Mesendoderm (in vitro differentiated cells): ENCODE data around the gene RHOT2.
A peak's percentile ranks its signal among the peaks of the same experiment; 100 is the strongest.

ENCODE experiments used
- DNase-seq: peaks from one replicate; pipeline ENCODE4 v3.0.0; 2013
- H2AK5ac ChIP-seq: 2 replicates; pipeline ENCODE4 v1.6.1; 2013; ENCODE audit warnings: low read length, inconsistent platforms
- H2BK120ac ChIP-seq: 2 replicates; pipeline ENCODE4 v1.6.1; 2013; ENCODE audit warnings: low read depth, mild to moderate bottlenecking, low read length, moderate library complexity, mixed read lengths
- H2BK15ac ChIP-seq: replicated peaks from 2 replicates; pipeline ENCODE4 v1.6.1; 2013; ENCODE audit warnings: low read depth, mild to moderate bottlenecking, moderate library complexity
- H2BK5ac ChIP-seq: 2 replicates; pipeline ENCODE4 v1.6.1; 2013; ENCODE audit warnings: low read length, inconsistent platforms
- H3K18ac ChIP-seq: 2 replicates; pipeline ENCODE4 v1.6.1; 2013; ENCODE audit warnings: mild to moderate bottlenecking, low read length, mixed read lengths
- H3K23ac ChIP-seq: one replicate; pipeline ENCODE4 v1.6.1; 2013; ENCODE audit warnings: low read length
- H3K27ac ChIP-seq: 2 replicates; pipeline ENCODE4 v1.5.1; 2013; ENCODE audit warnings: low read depth, mild to moderate bottlenecking, inconsistent platforms, low read length, moderate library complexity
- H3K27me3 ChIP-seq: 2 replicates; pipeline ENCODE4 v1.6.1; 2013; ENCODE audit warnings: low read length, control low read depth, mild to moderate bottlenecking, inconsistent platforms; ENCODE audit not compliant: insufficient read depth, poor library complexity
- H3K36me3 ChIP-seq: 2 replicates; pipeline ENCODE4 v1.6.1; 2013; ENCODE audit warnings: low read length, inconsistent platforms; ENCODE audit not compliant: control insufficient read depth, insufficient read depth
- H3K4ac ChIP-seq: one replicate; pipeline ENCODE4 v1.6.1; 2013; ENCODE audit warnings: low read depth, mild to moderate bottlenecking, low read length, moderate library complexity
- H3K4me1 ChIP-seq: 2 replicates; pipeline ENCODE4 v1.6.1; 2013; ENCODE audit warnings: low read depth, low read length, inconsistent platforms; ENCODE audit not compliant: control insufficient read depth
- H3K4me2 ChIP-seq: 2 replicates; pipeline ENCODE4 v1.6.1; 2013; ENCODE audit warnings: low read length
- H3K4me3 ChIP-seq: 2 replicates; pipeline ENCODE4 v1.5.1; 2013; ENCODE audit warnings: mild to moderate bottlenecking, low read length
- H3K56ac ChIP-seq: one replicate; pipeline ENCODE4 v1.6.1; 2013; ENCODE audit warnings: low read length
- H3K79me1 ChIP-seq: 2 replicates; pipeline ENCODE4 v1.6.1; 2013; ENCODE audit warnings: low read length, inconsistent platforms
- H3K79me2 ChIP-seq: 2 replicates; pipeline ENCODE4 v1.6.1; 2013; ENCODE audit warnings: mild to moderate bottlenecking, low read length; ENCODE audit not compliant: control insufficient read depth, insufficient read depth
- H3K9ac ChIP-seq: 2 replicates; pipeline ENCODE4 v1.6.1; 2013; ENCODE audit warnings: low read length, inconsistent platforms
- H4K5ac ChIP-seq: one replicate; pipeline ENCODE4 v1.6.1; 2013; ENCODE audit warnings: low read length
- H4K8ac ChIP-seq: one replicate; pipeline ENCODE4 v1.6.1; 2013; ENCODE audit warnings: low read depth, mild to moderate bottlenecking, control low read depth, low read length, moderate library complexity
- WGBS: extraction: QIAGEN DNeasy Blood & Tissue Kit; methylation state at CpG from one replicate; pipeline ENCODE4 v1.1.7; 2013; ENCODE audit warnings: low lambda C conversion rate, missing lambda C conversion rate; ENCODE audit not compliant: insufficient coverage; ENCODE audit errors: extremely low coverage; 5-methylcytosine and 5-hydroxymethylcytosine counted together

Gene RHOT2

GRCh38 chr16:624526-625070 is 43.3 kb upstream of the RHOT2 start:
- H3K79me2 ChIP-seq, result no peaks in the 10 kb centered on the region
- H3K4ac ChIP-seq, result no peak overlapping the region
- no peak overlapping the region for H3K4me2 ChIP-seq
- no peak overlapping the region for H3K18ac ChIP-seq
- H3K79me1 ChIP-seq, result no peaks in the 10 kb centered on the region
- no CpG with 5 or more reads among the region's 10 CpGs for WGBS
- H3K27me3 ChIP-seq, result no peaks in the 10 kb centered on the region
- no peak overlapping the region for H2AK5ac ChIP-seq
- H4K5ac ChIP-seq, result no peak overlapping the region
- H2BK5ac ChIP-seq, result no peak overlapping the region
- no peaks in the 10 kb centered on the region for H3K4me1 ChIP-seq
- no peak overlapping the region for H3K4me3 ChIP-seq
- H3K23ac ChIP-seq, result no peak overlapping the region
- no peak overlapping the region for H2BK15ac ChIP-seq
- H2BK120ac ChIP-seq, result no peak overlapping the region
- no peak overlapping the region for H3K56ac ChIP-seq
- no peak overlapping the region for H3K27ac ChIP-seq
- no peak for DNase-seq
- no peak overlapping the region for H3K9ac ChIP-seq
- H3K36me3 ChIP-seq, result no peaks in the 10 kb centered on the region
- H4K8ac ChIP-seq, result no peak overlapping the region

GRCh38 chr16:625117-625976 is 42.6 kb upstream of the RHOT2 start:
- Histone ChIP-seq H3K27me3 (no peaks in the 10 kb centered on the region), H3K27ac (no peak overlapping the region), H2BK5ac (no peak overlapping the region), H3K23ac (no peak overlapping the region), H3K4me1 (peaks cover 5% of the 10 kb centered on the region), H3K9ac (no peak overlapping the region), H3K18ac (no peak overlapping the region), H3K56ac (no peak overlapping the region), H2AK5ac (no peak overlapping the region), H3K4ac (no peak overlapping the region), H4K5ac (no peak overlapping the region), H4K8ac (no peak overlapping the region), H3K79me2 (no peaks in the 10 kb centered on the region), H2BK15ac (no peak overlapping the region), H2BK120ac (no peak overlapping the region), H3K4me3 (no peak overlapping the region), H3K79me1 (no peaks in the 10 kb centered on the region), H3K36me3 (no peaks in the 10 kb centered on the region), H3K4me2 (no peak overlapping the region)
- no peak for DNase-seq
- no CpG with 5 or more reads among the region's 37 CpGs for WGBS

GRCh38 chr16:625977-626765 is 41.8 kb upstream of the RHOT2 start:
- no peak overlapping the region for H4K5ac ChIP-seq
- no peak overlapping the region for H3K4me2 ChIP-seq
- H3K56ac ChIP-seq, result no peak overlapping the region
- no peak overlapping the region for H3K18ac ChIP-seq
- no peak overlapping the region for H2AK5ac ChIP-seq
- no peak overlapping the region for H3K27ac ChIP-seq
- H3K79me2 ChIP-seq, result no peaks in the 10 kb centered on the region
- no peak overlapping the region for H3K9ac ChIP-seq
- no peak overlapping the region for H3K23ac ChIP-seq
- no peaks in the 10 kb centered on the region for H3K27me3 ChIP-seq
- H4K8ac ChIP-seq, result no peak overlapping the region
- DNase-seq, result no peak
- H2BK5ac ChIP-seq, result no peak overlapping the region
- no CpG with 5 or more reads among the region's 35 CpGs for WGBS
- H3K79me1 ChIP-seq, result no peaks in the 10 kb centered on the region
- no peak overlapping the region for H2BK15ac ChIP-seq
- peaks cover 6% of the 10 kb centered on the region for H3K4me1 ChIP-seq
- no peak overlapping the region for H2BK120ac ChIP-seq
- H3K36me3 ChIP-seq, result no peaks in the 10 kb centered on the region
- no peak overlapping the region for H3K4ac ChIP-seq
- H3K4me3 ChIP-seq, result no peak overlapping the region

GRCh38 chr16:626787-627453 is 41.0 kb upstream of the RHOT2 start:
- Histone ChIP-seq H3K27me3 (no peaks in the 10 kb centered on the region), H3K4me1 (peaks cover 6% of the 10 kb centered on the region), H3K4me3 (no peak overlapping the region), H3K9ac (no peak overlapping the region), H3K4me2 (no peak overlapping the region), H3K36me3 (no peaks in the 10 kb centered on the region), H3K79me2 (no peaks in the 10 kb centered on the region), H2BK15ac (no peak overlapping the region), H3K18ac (no peak overlapping the region), H3K79me1 (no peaks in the 10 kb centered on the region), H3K56ac (no peak overlapping the region), H2BK5ac (no peak overlapping the region), H3K4ac (no peak overlapping the region), H4K8ac (no peak overlapping the region), H3K23ac (no peak overlapping the region), H4K5ac (no peak overlapping the region), H2BK120ac (no peak overlapping the region), H2AK5ac (no peak overlapping the region), H3K27ac (no peak overlapping the region)
- WGBS, result no CpG with 5 or more reads among the region's 29 CpGs
- peak; percentile 51 for DNase-seq

- Histone ChIP-seq H3K4me2 (no peak overlapping the region), H3K79me1 (no peaks in the 10 kb centered on the region), H2AK5ac (no peak overlapping the region), H3K4me1 (peaks cover 6% of the 10 kb centered on the region), H2BK15ac (no peak overlapping the region), H3K27ac (no peak overlapping the region), H3K4ac (no peak overlapping the region), H3K27me3 (no peaks in the 10 kb centered on the region), H2BK5ac (no peak overlapping the region), H2BK120ac (no peak overlapping the region), H4K8ac (no peak overlapping the region), H3K4me3 (no peak overlapping the region), H3K23ac (no peak overlapping the region), H3K56ac (no peak overlapping the region), H3K36me3 (no peaks in the 10 kb centered on the region), H4K5ac (no peak overlapping the region), H3K79me2 (no peaks in the 10 kb centered on the region), H3K9ac (no peak overlapping the region), H3K18ac (no peak overlapping the region)
- WGBS, result no CpG with 5 or more reads among the region's 50 CpGs
- DNase-seq, result no peak
Observed at GRCh38 chr16:627454-628239, 40.3 kb upstream of the RHOT2 start.
